Prostate gland (tissue), 2 donors: ENCODE results near the gene RPL7L1. TPM values are rescaled to one million over a fixed set of nuclear protein-coding genes. Genes with fewer than 3 reads are reported as not detected.

Experiments
- DNase-seq: peaks from one replicate; pipeline ENCODE4 v3.0.0-alpha.2; 2019; ENCODE audit warnings: low spot score
- H3K27ac ChIP-seq, 2 donors: fragments of 200-600 bp; sonication (generic); 2 replicates each; pipeline ENCODE4 v1.5.1; 2017 to 2019
- H3K27me3 ChIP-seq: fragments of 200-600 bp; sonication (generic); replicated peaks from 2 replicates; pipeline ENCODE4 v1.5.1; 2019; ENCODE audit not compliant: insufficient read depth
- H3K36me3 ChIP-seq, 2 donors: fragments of 200-600 bp; sonication (generic); 1 replicate in 1 of 2; 2 replicates in 1 of 2; pipeline versions ENCODE4 v1.5.1 to v1.8.1; 2017 to 2019
- H3K4me1 ChIP-seq: fragments of 200-600 bp; sonication (generic); replicated peaks from 2 replicates; pipeline ENCODE4 v1.5.1; 2019
- H3K4me3 ChIP-seq, 2 donors: fragments of 200-600 bp; sonication (generic); 2 replicates each; pipeline ENCODE4 v1.5.1; 2017 to 2019
- H3K9me3 ChIP-seq: fragments of 200-600 bp; sonication (generic); 2 replicates; pipeline ENCODE4 v1.5.1; 2017
- POLR2A ChIP-seq: fragments of 450-650 bp; IDR thresholded peaks from one replicate; pipeline ENCODE4 v1.6.1; 2016; ENCODE audit warnings: antibody characterized with exemption, mild to moderate bottlenecking
- POLR2AphosphoS5 ChIP-seq: sonication (generic); formaldehyde crosslinking; IDR thresholded peaks from one replicate; pipeline ENCODE4 v1.6.1; 2017; ENCODE audit warnings: antibody characterized with exemption
- WGBS: methylation state at CpG from one replicate; pipeline ENCODE4 v1.1.5; 2018; 5-methylcytosine and 5-hydroxymethylcytosine counted together
- intact Hi-C: fragments of 100-400 bp; cut with DNase I; formaldehyde crosslinking; loops from one replicate; pipeline ENCODE4 v1.14.2; 2022
- total RNA-seq, 2 donors: library from RNA; depleted of rRNA; stranded (reverse); fragments of >200 nt; gene quantifications; one replicate each; pipeline ENCODE4 v1.1.0, GENCODE V29; 2016
- TF ChIP-seq, protein P1 (sequence below), 4 experiments: fragments of 200-600 bp in 2 of 4; fragments of 450-650 bp in 2 of 4; sonication (generic) in 2 of 4; IDR thresholded peaks; 1 replicate in 3 of 4; 2 replicates in 1 of 4; pipeline ENCODE4 v1.5.1; 2016 to 2019; ENCODE audit warnings: antibody characterized with exemption in 4 of 4, mild to moderate bottlenecking in 2 of 4, moderate library complexity in 2 of 4

Gene RPL7L1
- total RNA-seq, 2 donors from 2014 or later, result 79.0 to 79.8 TPM

DNA sequence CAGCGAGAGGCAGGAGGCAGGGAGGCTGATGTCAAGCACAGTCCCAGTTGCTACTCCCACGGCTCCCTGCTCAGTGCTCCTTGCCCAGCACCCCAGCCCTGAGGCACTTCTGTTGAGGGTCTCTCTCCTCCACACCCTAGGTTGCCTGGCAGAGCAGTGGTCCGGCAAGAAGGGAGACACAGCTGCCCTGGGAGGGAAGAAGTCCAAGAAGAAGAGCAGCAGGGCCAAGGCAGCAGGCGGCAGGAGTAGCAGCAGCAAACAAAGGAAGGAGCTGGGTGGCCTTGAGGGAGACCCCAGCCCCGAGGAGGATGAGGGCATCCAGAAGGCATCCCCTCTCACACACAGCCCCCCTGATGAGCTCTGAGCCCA lies 59.0 kb downstream of the RPL7L1 start:
- no peaks in the 10 kb centered on the region for H3K9me3 ChIP-seq
- peaks cover 3 to 26% of the 10 kb centered on the region in 2 donors for H3K36me3 ChIP-seq
- 78% methylated on average over 5 of the region's 5 CpGs for WGBS
- H3K4me1 ChIP-seq, result no peaks in the 10 kb centered on the region
- no peak overlapping the region for H3K27ac ChIP-seq
- intact Hi-C loops, result no loop called here
- TF ChIP-seq POLR2AphosphoS5 (no peak), POLR2A (no peak)
- TF ChIP-seq, protein P1, sequence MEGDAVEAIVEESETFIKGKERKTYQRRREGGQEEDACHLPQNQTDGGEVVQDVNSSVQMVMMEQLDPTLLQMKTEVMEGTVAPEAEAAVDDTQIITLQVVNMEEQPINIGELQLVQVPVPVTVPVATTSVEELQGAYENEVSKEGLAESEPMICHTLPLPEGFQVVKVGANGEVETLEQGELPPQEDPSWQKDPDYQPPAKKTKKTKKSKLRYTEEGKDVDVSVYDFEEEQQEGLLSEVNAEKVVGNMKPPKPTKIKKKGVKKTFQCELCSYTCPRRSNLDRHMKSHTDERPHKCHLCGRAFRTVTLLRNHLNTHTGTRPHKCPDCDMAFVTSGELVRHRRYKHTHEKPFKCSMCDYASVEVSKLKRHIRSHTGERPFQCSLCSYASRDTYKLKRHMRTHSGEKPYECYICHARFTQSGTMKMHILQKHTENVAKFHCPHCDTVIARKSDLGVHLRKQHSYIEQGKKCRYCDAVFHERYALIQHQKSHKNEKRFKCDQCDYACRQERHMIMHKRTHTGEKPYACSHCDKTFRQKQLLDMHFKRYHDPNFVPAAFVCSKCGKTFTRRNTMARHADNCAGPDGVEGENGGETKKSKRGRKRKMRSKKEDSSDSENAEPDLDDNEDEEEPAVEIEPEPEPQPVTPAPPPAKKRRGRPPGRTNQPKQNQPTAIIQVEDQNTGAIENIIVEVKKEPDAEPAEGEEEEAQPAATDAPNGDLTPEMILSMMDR (IDR thresholded peaks at IDR 0.05), result no peak
- H3K4me3 ChIP-seq, result no peak overlapping the region
- no peaks in the 10 kb centered on the region for H3K27me3 ChIP-seq
- no peak for DNase-seq

DNA sequence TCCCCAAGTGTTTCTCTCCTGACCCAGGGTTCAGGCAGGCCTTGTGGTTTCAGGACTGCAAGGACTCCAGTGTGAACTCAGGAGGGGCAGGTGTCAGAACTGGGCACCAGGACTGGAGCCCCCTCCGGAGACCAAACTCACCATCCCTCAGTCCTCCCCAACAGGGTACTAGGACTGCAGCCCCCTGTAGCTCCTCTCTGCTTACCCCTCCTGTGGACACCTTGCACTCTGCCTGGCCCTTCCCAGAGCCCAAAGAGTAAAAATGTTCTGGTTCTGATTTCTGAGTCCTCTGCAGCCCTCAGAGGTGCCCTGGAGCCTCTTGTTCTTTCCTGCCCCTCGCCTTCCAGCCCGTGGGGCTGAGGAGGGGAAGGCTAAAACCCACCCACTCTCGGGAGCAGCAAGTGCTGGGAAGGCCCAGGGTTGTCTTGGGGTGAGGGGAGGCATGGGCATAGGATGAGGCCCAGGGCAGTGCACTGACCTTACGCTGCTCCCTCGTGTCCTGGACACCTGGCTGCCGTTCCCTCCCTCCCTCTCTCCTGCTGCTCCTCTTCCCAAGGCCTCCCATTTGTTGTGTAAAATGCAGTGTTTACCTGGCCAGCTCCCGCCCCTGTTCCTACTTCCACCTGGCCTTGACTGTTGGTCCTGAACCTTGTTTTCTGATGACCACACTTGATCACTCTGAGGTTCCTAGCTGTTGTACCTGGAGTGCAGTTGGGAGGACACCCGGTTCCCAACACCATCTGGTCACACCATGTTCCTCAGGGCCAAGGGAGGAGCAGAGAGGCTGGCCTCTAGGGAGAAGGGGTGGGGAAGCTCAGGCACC lies 59.8 kb downstream of the RPL7L1 start:
- no peak for TF ChIP-seq POLR2AphosphoS5
- TF ChIP-seq POLR2A, result no peak
- TF ChIP-seq, protein P1 (IDR thresholded peaks at IDR 0.05), result no peak
- peak overlapping the region; percentile 7 to 11 for H3K27ac ChIP-seq
- H3K36me3 ChIP-seq, result peaks cover 3 to 26% of the 10 kb centered on the region in 2 donors
- no peaks in the 10 kb centered on the region for H3K4me1 ChIP-seq
- DNase-seq, result no peak
- intact Hi-C loops, result no loop called here
- 69% methylated on average over 9 of the region's 9 CpGs for WGBS
- H3K27me3 ChIP-seq, result no peaks in the 10 kb centered on the region
- H3K4me3 ChIP-seq, result no peak overlapping the region
- H3K9me3 ChIP-seq, result no peaks in the 10 kb centered on the region

Other genes starting within 250 kb of the RPL7L1 start
- 1 to 10 TPM in 1 of 2 donors, under 1 TPM in 1; 0.27 to 3.3 TPM for gene PRPH2, start 157.0 kb upstream of the RPL7L1 start, total RNA-seq
- gene TBCC, start 133.5 kb upstream of the RPL7L1 start, total RNA-seq, result 10 to 100 TPM; 43.4 to 59.8 TPM
- gene BICRAL, start 97.6 kb upstream of the RPL7L1 start, total RNA-seq, result 10 to 100 TPM; 21.0 to 26.2 TPM
- gene PTCRA, start 36.4 kb downstream of the RPL7L1 start, total RNA-seq, result not detected
- 10 to 100 TPM; 52.3 to 68.5 TPM for gene CNPY3, start 49.9 kb downstream of the RPL7L1 start, total RNA-seq
- 10 to 100 TPM; 14.7 to 85.9 TPM for gene GNMT, start 81.1 kb downstream of the RPL7L1 start, total RNA-seq
- gene PEX6, start 99.6 kb downstream of the RPL7L1 start, total RNA-seq, result 10 to 100 TPM; 23.9 to 57.9 TPM
- 10 to 100 TPM; 55.1 to 95.9 TPM for gene PPP2R5D, start 105.0 kb downstream of the RPL7L1 start, total RNA-seq
- 10 to 100 TPM; 67.9 to 95.9 TPM for gene MEA1, start 134.3 kb downstream of the RPL7L1 start, total RNA-seq
- 100 to 1,000 TPM; 138 to 148 TPM for gene KLHDC3, start 134.6 kb downstream of the RPL7L1 start, total RNA-seq
- 10 to 100 TPM; 45.1 to 50.8 TPM for gene RRP36, start 142.0 kb downstream of the RPL7L1 start, total RNA-seq
- gene CUL7, start 174.2 kb downstream of the RPL7L1 start, total RNA-seq, result 10 to 100 TPM; 18.6 to 30.4 TPM
- 10 to 100 TPM; 19.1 to 52.3 TPM for gene MRPL2, start 179.8 kb downstream of the RPL7L1 start, total RNA-seq
- gene KLC4, start 180.0 kb downstream of the RPL7L1 start, total RNA-seq, result 10 to 100 TPM; 27.3 to 41.2 TPM
- 10 to 100 TPM; 83.3 to 85.2 TPM for gene PTK7, start 196.7 kb downstream of the RPL7L1 start, total RNA-seq